Mesodermal cell (in vitro differentiated cells): ENCODE data around the gene MITF.
"Not testable (repeated sequence)": the region's sequence is repeated elsewhere in the genome, so short reads cannot be mapped to it uniquely, and the experiment has no call there.

ENCODE experiments used
- H3K27ac ChIP-seq: 2 replicates; pipeline ENCODE4 v1.7.0; 2013; ENCODE audit warnings: mild to moderate bottlenecking, low read depth, low read length, moderate library complexity; ENCODE audit not compliant: severe bottlenecking
- H3K36me3 ChIP-seq: 2 replicates; pipeline ENCODE4 v1.7.1; 2013; ENCODE audit warnings: mild to moderate bottlenecking, low read length, moderate library complexity; ENCODE audit not compliant: control insufficient read depth, insufficient read depth
- H3K4me1 ChIP-seq: one replicate; pipeline ENCODE4 v1.7.1; 2013; ENCODE audit warnings: mild to moderate bottlenecking, low read length; ENCODE audit not compliant: insufficient read depth, control insufficient read depth, poor library complexity, severe bottlenecking
- H3K4me3 ChIP-seq: 2 replicates; pipeline ENCODE4 v1.7.0; 2013; ENCODE audit warnings: low read length, control low read depth, mild to moderate bottlenecking; ENCODE audit not compliant: insufficient read depth, poor library complexity, severe bottlenecking; ENCODE audit errors: extremely low read depth
- H3K9me3 ChIP-seq: 2 replicates; pipeline ENCODE4 v1.7.1; 2013; ENCODE audit warnings: mild to moderate bottlenecking, low read length, moderate library complexity; ENCODE audit not compliant: control insufficient read depth
- WGBS, 2 experiments: methylation state at CpG; one replicate each; pipeline ENCODE4 v1.1.5; 2013; ENCODE audit warnings: missing lambda C conversion rate in 2 of 2; ENCODE audit not compliant: insufficient coverage in 2 of 2; 5-methylcytosine and 5-hydroxymethylcytosine counted together

The MITF gene

DNA sequence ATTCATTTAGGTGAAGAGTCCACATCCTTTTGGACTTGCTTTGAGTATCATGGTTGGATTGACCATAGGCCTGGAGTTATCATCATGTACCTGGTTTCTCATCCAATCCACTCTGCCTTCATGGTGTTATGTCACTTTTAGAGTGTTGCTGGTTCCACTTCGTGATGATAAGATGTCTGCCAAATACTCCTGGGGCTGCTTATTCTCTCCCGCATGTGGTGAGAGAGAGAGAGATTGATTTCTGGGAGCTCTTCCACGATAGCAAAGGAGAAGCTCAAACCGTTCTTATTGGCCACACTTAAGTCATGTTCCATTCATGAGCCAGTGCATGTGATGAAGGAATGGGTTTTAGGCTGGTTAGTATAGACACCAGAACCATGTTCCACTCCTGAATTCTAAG is 47.6 kb downstream of the MITF start:
- H3K4me1 ChIP-seq = peaks cover 42% of the 10 kb centered on the region
- WGBS, 2 experiments = 94% methylated on average over 3 of the region's 4 CpGs; no CpG with 5 or more reads in 1 of the 2 experiments
- H3K36me3 ChIP-seq = no peaks in the 10 kb centered on the region
- peaks cover 8% of the 10 kb centered on the region for H3K9me3 ChIP-seq
- H3K4me3 ChIP-seq = no peak overlapping the region
- peak overlapping the region; percentile 51 for H3K27ac ChIP-seq

DNA sequence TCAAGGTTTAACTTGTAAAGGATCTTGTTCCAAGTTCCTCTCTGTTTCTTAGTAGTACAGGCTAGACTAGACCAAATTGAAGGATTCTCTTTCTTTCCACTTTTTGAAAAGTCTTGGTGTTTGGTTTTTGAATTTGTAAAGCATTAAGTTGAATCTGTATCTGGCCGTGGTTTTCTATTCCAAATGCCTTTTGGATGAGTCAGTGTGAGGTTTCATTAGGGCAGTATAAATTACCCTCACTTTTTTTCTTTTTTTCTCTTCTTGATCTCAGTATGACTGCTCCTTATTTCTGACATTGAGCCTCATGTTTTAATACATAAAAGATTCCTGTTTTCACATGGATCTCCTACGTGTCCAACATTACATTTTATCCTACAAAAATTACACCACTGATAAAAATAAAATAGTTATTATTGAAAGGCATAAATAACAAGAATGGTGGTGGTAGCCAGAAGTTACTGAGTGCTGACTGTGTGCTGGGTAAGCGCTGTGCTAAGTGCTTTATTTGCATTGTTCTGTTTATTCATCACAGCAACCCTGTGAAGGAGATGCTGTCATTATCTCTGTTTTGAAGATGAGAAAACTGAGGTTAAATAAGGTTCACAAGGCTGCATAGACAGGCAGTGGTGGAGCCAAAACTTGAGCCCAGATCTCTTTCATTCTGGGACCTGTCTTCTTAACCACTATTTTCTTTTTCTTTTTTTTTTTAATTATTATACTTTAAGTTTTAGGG is 48.3 kb downstream of the MITF start:
- Histone ChIP-seq H3K27ac (peak overlapping the region; percentile 51), H3K4me3 (no peak overlapping the region), H3K9me3 (peaks cover 8% of the 10 kb centered on the region), H3K36me3 (no peaks in the 10 kb centered on the region), H3K4me1 (peaks cover 48% of the 10 kb centered on the region)
- WGBS, 2 experiments = 75 to 82% methylated on average over 1 of the region's 3 CpGs

DNA sequence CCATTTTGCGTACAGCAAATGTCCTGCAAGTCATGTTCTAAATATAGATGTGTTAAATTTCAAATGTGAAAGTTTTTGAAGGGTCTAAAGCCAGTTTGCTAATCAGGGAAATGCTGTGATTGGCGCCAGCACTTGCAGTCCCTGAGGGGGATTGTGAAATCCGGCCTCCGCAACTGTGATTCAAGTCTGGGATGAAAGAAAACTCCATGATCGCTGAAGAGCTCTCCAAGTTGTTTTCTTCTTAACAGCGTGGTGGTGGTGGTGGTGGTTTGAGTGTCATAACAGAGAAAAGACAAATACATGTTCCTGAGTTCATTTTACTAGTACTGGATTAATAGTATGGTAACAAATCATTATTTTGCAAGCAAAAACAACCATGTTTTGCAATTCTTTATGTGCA is 51.8 kb downstream of the MITF start:
- no peaks in the 10 kb centered on the region for H3K36me3 ChIP-seq
- peaks cover 34% of the 10 kb centered on the region for H3K4me1 ChIP-seq
- H3K27ac ChIP-seq = peak overlapping the region; percentile 92
- no peak overlapping the region for H3K4me3 ChIP-seq
- peaks cover 8% of the 10 kb centered on the region for H3K9me3 ChIP-seq
- 67 to 70% methylated on average over 3 to 4 of the region's 6 CpGs for WGBS, 2 experiments

DNA sequence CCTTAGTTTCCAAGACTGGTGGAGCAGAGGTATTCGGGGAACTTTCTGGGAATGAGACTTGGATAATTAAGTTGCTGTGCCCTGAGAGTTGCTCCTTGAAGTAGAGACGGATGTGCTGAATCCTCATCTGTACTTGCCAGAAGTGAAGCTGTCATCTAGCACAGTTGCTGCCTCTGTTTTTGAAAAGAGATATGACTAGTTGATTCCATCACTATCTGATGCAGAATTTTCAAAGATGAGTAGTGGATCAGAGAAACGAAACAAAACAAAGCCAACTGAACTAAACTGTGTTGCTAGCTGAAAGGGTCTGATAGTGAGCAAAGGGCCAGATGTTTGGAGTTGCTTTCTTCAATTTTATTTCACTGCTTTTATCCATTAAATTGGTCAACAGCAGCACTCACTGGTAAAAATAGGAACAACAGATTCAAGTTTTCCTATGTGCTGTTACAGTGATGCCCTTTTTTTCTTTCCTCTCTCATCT is 52.7 kb downstream of the MITF start:
- peaks cover 8% of the 10 kb centered on the region for H3K9me3 ChIP-seq
- 42 to 48% methylated on average over 2 of the region's 3 CpGs for WGBS, 2 experiments
- peaks cover 30% of the 10 kb centered on the region for H3K4me1 ChIP-seq
- no peaks in the 10 kb centered on the region for H3K36me3 ChIP-seq
- no peak overlapping the region for H3K4me3 ChIP-seq
- H3K27ac ChIP-seq = peak overlapping the region; percentile 92

DNA sequence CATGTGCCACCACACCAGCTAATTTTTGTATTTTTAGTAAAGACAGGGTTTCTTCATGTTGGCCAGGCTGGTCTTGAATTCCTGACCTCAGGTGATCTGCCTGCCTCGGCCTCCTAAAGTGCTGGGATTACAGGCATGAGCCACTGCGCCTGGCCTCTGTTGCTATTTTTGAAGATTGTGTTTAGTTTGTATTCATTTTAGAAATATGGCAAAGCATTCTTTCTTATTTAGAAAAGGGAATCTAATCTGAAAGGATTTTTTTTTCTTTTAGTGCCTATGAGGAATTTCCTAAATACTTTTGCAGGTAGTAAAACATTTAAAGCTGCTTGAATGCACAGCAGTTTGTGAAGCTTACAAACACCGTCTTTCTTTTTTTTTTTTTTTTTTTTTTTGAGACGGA is 56.9 kb downstream of the MITF start:
- not testable (repeated sequence) for H3K36me3 ChIP-seq, H3K9me3 ChIP-seq, H3K4me3 ChIP-seq, H3K27ac ChIP-seq
- WGBS, 2 experiments = no CpG with 5 or more reads among the region's 4 CpGs
- peaks cover 20% of the 10 kb centered on the region for H3K4me1 ChIP-seq

DNA sequence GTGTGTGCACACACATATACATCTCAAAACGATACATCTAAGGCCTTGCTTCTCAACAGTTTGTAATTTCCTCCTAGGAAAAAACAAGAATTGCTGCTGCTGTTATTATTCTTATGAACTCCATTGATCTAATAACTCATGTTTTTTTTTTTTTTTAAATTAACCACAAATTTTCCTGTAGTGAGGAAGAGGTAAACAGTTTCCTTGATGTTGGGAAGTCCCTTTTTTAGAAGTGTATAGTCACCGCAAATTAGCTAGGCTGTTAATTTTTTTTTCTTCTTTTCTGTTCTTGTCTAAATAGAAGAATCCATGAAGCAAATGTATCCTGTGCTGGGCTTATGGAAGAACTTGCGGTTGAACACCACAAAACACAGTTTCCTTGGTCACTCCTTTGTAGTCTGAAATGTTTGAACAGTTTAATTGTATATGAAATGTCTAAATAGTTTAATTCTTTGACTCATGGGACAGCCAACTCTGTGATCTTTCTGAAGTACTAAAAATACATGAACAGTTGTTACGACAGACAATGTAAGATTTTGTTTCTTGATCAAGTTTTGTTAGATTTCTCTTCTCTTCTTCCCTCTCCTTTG is 64.5 kb downstream of the MITF start:
- H3K4me1 ChIP-seq = peaks cover 10% of the 10 kb centered on the region
- WGBS, 2 experiments = no CpG with 5 or more reads among the region's 4 CpGs
- H3K27ac ChIP-seq = no peak overlapping the region
- H3K36me3 ChIP-seq = no peaks in the 10 kb centered on the region
- no peak overlapping the region for H3K4me3 ChIP-seq
- H3K9me3 ChIP-seq = no peaks in the 10 kb centered on the region

DNA sequence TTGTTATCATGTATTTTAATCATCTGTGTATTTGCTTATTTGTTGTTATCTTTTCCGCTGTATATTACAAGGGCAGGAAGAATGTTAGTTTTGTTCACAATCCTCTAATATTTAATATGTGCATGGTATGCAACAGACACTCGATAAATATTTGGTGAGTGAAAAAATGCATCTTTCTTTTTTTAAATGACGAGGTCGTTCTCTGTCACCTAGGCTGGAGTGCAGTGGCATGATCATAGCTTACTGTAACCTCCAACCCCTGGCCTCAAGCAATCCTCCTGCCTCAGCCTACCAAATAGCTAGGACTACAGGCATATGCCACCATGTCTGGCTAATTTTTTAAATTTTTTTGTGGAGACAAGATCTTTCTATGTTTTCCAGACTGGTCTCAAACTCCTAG is 66.2 kb downstream of the MITF start:
- Histone ChIP-seq H3K9me3 (no peaks in the 10 kb centered on the region), H3K4me3 (no peak overlapping the region), H3K27ac (no peak overlapping the region), H3K36me3 (no peaks in the 10 kb centered on the region), H3K4me1 (peaks cover 8% of the 10 kb centered on the region)
- 94% methylated on average over 2 of the region's 4 CpGs; no CpG with 5 or more reads in 1 of the 2 experiments for WGBS, 2 experiments

DNA sequence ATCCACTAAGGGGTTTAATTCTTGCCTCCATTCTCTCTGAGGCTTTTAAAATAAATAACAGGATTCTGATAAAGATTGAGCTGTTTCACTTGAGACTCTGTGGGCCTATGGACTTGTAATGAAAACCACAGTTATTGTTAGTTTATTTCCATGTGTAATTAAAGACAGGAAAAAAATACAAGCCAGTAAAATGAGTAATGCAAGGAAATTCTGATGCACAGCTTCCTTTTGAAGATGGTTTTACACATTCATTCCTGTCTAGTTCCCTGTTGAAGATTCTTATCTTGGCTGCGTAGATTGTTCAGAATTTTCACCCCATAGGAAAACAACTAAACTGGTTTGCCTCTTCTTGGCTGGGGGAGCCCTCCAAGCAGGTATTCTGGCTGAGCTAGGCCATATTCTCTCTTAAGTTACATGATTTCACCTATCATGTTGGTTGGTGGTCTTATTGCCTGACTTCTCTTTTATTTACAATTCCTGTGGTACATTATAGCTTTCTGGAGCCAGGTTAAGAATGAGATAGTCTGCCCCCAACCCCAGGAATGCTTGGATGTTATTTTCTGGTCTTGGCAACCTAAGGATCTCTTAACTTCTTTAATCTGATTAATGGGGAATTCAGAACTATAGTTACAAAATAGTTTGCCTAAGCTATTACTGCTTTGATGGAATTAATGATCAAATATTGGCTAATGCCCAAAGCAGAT is 67.6 kb downstream of the MITF start:
- H3K9me3 ChIP-seq = no peaks in the 10 kb centered on the region
- peak overlapping the region; percentile 34 for H3K27ac ChIP-seq
- WGBS, 2 experiments = no CpG with 5 or more reads among the region's 1 CpG
- peaks cover 8% of the 10 kb centered on the region for H3K4me1 ChIP-seq
- no peaks in the 10 kb centered on the region for H3K36me3 ChIP-seq
- no peak overlapping the region for H3K4me3 ChIP-seq

DNA sequence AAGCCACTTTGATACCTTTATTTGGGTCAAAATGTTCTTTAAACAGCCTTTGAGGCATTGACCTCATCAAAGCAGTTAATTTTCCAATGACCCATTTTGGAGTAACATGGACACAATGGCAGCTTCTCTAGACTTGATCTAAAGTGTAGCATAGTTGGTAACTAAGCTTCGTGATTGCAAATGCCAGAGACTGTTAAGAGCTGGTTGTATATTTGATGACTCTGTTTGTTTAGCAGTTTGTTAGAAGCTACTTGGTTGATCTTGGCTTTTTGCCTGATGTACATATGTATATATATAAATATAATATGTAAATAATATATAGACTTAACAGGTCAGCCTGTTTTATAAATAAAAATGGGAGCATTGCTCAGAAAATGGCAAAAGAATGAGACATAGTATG is 68.4 kb downstream of the MITF start:
- H3K36me3 ChIP-seq = no peaks in the 10 kb centered on the region
- WGBS, 2 experiments = 83% methylated on average over 1 of the region's 1 CpG; no CpG with 5 or more reads in 1 of the 2 experiments
- H3K4me1 ChIP-seq = peaks cover 8% of the 10 kb centered on the region
- no peaks in the 10 kb centered on the region for H3K9me3 ChIP-seq
- H3K27ac ChIP-seq = no peak overlapping the region
- no peak overlapping the region for H3K4me3 ChIP-seq

- H3K36me3 ChIP-seq = no peaks in the 10 kb centered on the region
- H3K27ac ChIP-seq = no peak overlapping the region
- H3K4me3 ChIP-seq = no peak overlapping the region
- H3K4me1 ChIP-seq = peaks cover 8% of the 10 kb centered on the region
- no peaks in the 10 kb centered on the region for H3K9me3 ChIP-seq
- WGBS, 2 experiments = no CpG with 5 or more reads among the region's 1 CpG
These were observed 70.0 kb downstream of the MITF start for GRCh38 chr3:69809076-69809835.
